ENCODE results near the gene UGCG.

- no peak for TF ChIP-seq CTCF (IDR thresholded peaks at IDR 0.05)
- no peak for TF ChIP-seq ZFX (IDR thresholded peaks at IDR 0.05; ENCODE audit: borderline replicate concordance)
Observed at GRCh38 chr9:111900858-111901612, 4.4 kb downstream of the UGCG start.
